ENCODE results near the gene SYT3.

SYT3 gene

GRCh38 chr19:50639121-50640112 is at the start of gene SYT3:
Gene SYT3, minus strand, starts transcription at chr19:50639881. Its CDS starts 2,470 bp downstream, at chr19:50637411.
- DNase-seq (ENCODE audit: low read depth in 4 of 4, low spot score in 1 of 4), result no peak

GRCh38 chr19:50688766-50689165 is 49.1 kb upstream of the SYT3 start:
- DNase-seq (ENCODE audit: low read depth in 4 of 4, low spot score in 1 of 4), result no peak

GRCh38 chr19:50686310-50687032 is 46.8 kb upstream of the SYT3 start:
- no peak for DNase-seq (ENCODE audit: low read depth in 4 of 4, low spot score in 1 of 4)

- peak; percentile 21 to 73 (median 60) for DNase-seq (ENCODE audit: low read depth in 4 of 4, low spot score in 1 of 4)
These were observed 39.8 kb upstream of the SYT3 start for GRCh38 chr19:50679177-50680125.

- no peak for DNase-seq (ENCODE audit: low read depth in 4 of 4, low spot score in 1 of 4)
These were observed 38.6 kb upstream of the SYT3 start for GRCh38 chr19:50678323-50678722.

DNA sequence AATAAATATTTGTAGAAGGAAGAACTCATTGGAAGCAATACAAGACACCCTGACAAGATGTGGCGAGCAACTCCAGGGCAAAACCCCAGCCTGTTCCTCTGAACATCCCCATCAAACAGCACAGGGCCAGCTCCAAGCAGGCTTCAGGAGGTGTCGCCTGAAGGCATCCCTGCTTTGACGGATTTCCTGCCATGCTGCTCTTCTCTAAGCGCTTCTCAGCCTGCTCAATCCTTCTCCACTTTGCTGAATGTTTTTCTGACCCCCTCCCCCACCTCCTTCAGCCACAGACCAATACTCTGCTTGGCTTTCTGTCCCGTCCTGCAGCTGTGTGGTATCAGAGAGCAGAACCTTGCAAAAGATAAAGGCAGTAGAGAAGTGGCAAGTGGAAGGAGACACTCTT is 38.0 kb upstream of the SYT3 start:
- no peak for DNase-seq (ENCODE audit: low read depth in 4 of 4, low spot score in 1 of 4)

DNA sequence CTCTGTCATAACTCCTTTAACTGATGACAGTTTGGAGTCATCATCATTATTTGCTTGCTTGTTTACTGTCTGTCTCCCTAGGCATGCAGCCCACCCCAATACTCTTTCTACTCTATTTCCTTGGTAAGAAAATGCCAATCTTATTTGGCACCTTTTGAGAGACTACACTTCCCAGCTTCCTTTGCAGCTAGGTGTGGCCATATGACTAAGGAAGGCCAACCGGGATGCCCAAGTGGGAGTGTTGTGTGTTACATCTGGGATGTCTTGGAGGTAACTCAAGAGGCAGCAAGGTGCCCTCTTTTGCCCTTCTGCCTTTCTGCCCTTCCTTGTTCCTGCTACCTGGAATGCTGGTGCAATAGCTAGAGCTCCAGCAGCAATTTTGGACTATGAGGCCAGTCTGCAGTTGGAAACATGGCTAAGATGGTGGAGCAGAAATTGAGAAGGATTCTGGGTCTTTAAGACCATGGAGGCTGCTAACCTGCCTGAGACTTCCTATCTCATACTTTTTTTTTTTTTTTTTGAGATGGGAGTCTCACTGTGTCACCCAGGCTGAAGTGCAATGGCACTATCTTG is 37.0 kb upstream of the SYT3 start:
- DNase-seq (ENCODE audit: low read depth in 4 of 4, low spot score in 1 of 4), result no peak

DNA sequence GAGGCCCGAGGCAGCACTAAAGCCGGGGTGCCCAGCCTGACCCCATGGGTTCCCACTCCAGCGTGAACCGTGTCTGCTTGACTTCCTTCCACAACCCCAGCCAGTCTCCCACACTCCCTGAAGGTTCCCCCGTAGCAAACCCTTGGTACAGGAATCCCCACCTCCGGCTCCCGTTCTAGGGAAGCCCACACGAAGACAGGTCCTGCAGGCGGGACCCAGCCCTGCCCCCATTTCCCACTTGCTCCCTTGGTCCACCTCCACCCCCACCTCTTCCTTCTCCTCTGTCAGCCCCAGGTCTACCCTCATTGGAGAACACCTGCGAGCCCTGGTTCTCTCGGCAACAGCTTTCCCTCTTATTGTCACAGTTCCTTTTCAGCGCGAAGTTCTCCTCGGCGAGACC is 33.4 kb upstream of the SYT3 start:
- DNase-seq (ENCODE audit: low read depth in 4 of 4, low spot score in 1 of 4), result no peak

DNA sequence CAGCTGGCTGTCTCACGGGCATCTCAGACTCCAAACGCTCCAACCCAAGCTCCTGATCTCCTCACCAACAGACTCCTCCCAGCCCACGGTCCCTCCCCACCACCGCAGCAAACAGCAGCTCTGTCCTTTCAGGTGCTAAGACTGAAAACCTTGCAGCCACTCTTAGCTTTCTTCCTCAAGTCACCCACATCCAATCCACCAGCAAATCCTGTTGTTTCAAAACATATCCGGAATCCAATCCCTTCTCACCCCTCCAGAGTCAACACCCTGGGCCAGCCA is 30.4 kb upstream of the SYT3 start:
- no peak for DNase-seq (ENCODE audit: low read depth in 4 of 4, low spot score in 1 of 4)

- peak in 3 of 4 experiments; percentile 18 to 20 (median 19) for DNase-seq (ENCODE audit: low read depth in 4 of 4, low spot score in 1 of 4)
These were observed 29.8 kb upstream of the SYT3 start for GRCh38 chr19:50669302-50670101.

DNA sequence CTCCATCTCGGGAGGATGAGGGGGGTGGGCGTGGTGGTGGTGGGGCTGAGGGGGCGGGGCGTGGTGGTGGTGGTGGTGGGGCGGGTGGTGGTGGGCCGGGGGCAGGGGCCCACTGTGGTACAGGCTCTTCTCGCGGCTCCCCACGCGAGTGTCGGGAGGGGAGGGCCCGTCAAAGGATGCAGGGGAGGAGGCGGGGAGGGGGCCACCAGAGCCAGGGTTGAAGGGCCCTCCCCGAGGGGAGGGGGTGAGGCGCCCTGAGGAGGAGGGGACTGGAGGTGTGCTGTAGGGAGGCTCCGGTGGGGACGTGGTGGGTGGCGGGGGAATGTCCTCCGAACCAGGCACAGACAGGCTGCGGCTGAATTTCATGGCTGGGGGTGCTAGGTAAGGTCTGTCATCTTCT is 29.2 kb upstream of the SYT3 start:
- no peak for DNase-seq (ENCODE audit: low read depth in 4 of 4, low spot score in 1 of 4)

GRCh38 chr19:50668416-50668815 is 28.7 kb upstream of the SYT3 start:
- DNase-seq (ENCODE audit: low read depth in 4 of 4, low spot score in 1 of 4), result no peak

- no peak for DNase-seq (ENCODE audit: low read depth in 4 of 4, low spot score in 1 of 4)
These were observed 28.1 kb upstream of the SYT3 start for GRCh38 chr19:50667759-50668231.

DNA sequence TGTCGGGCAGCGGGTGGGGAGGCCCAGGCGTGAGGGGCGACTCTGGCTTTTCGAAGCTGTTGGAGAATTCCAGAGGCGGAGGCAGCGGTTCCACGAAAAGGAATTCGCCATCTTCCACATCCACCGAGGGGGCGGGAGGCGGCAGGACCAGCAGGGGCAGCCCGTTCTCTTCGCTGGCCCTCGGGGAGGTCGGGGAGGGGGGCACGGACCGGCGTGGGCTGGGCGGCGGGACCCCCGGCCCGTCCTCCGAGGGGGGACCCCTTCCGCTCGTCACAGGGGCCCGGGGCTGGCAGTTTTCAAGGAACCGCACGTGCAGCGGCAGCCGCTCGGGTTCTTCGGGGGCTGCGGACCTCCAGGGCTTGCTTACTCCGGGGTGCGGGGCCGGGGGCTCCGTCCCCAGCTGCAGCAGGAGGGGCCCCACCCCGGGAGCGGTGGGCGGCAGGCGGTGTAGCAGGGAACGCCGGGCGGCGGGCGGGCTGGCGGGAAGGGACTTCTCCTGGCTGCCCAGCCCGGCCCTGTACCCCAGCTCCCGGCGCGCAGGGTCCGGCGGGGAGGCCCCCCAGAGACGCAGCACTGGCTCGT is 27.6 kb upstream of the SYT3 start:
- no peak for DNase-seq (ENCODE audit: low read depth in 4 of 4, low spot score in 1 of 4)

DNA sequence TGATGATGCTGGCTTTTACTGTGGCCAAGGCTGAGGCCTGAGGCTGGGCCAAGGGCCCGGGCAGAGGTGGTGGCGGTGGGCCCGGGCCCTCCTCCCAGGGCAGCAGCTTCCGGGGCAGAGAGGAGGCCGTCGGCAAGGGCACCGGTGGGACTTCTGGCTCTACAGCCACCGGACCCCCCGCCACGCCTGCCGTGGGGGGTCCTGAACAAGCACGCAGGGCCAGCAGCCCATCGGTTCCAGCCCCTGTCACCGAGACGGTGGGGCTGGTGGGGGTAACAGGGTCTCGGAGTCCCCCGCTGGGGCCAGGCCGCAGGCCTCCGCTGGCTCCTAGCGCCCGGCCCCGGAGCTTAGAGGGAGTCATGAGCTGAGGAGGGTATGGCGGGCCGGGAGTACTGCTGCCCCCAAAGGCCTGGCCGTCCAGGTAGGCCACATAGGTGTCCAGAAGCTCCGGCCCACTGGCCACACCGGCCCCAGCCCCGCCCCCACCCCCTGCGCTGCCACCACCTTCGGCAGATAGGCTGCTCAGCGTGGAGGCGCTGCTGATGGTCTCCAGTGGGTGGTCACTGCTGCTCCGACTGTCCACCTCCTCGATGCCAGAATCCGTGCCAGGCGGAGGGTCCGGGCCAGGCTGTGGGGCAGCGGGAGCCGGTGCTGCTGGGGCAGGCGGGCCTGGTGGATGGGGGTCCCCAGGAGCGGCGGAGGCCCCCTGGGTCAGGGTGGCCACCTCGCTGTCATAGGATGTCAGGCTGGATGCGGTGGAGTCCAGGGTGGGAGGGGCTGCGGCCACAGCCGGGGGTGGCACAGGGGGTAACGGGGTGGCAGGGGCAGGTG is 26.9 kb upstream of the SYT3 start:
- DNase-seq (ENCODE audit: low read depth in 4 of 4, low spot score in 1 of 4), result no peak

- no peak for DNase-seq (ENCODE audit: low read depth in 4 of 4, low spot score in 1 of 4)
These were observed 24.5 kb upstream of the SYT3 start for GRCh38 chr19:50664204-50664603.

GRCh38 chr19:50663482-50663790 is 23.8 kb upstream of the SYT3 start:
- no peak for DNase-seq (ENCODE audit: low read depth in 4 of 4, low spot score in 1 of 4)

GRCh38 chr19:50662651-50663481 is 23.2 kb upstream of the SYT3 start:
- no peak for DNase-seq (ENCODE audit: low read depth in 4 of 4, low spot score in 1 of 4)

All from stimulated activated CD4-positive, alpha-beta T cell treated with anti-CD3 and anti-CD28 coated beads, Interleukin-1b, Interleukin-23, amount 100 ng/mL, for 24 hours (primary cell).